HG03196 (cell line): ENCODE results near the gene PPFIA3.
"Not testable (repeated sequence)": the region's sequence is repeated elsewhere in the genome, so short reads cannot be mapped to it uniquely, and the experiment has no call there.

Experiments used
- ATAC-seq: cut with Tn5 transposase; IDR thresholded peaks from one replicate; pipeline ENCODE4 v1.9.1; 2021; ENCODE audit not compliant: unreplicated experiment

Gene PPFIA3

DNA sequence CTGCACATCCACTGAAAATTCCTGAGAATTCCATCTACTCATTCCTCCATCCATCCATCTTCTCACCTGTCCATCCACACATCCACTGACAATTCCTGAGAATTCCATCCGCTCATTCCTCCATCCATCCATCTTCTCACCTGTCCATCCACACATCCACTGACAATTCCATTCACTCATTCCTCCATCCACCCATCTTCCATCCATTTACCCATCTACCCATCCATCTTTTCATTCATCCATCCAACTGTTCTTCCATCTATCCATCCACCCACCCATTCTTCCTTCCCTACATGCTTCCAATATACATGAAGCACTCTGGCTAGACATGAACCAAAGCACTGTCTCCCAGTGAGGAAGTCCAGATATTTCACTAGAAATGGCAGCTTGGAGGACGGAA, 53.9 kb downstream of the PPFIA3 start:
- ATAC-seq, result no peak

- no peak for ATAC-seq
Observed at GRCh38 chr19:49180659-49181058, 61.3 kb downstream of the PPFIA3 start.

DNA sequence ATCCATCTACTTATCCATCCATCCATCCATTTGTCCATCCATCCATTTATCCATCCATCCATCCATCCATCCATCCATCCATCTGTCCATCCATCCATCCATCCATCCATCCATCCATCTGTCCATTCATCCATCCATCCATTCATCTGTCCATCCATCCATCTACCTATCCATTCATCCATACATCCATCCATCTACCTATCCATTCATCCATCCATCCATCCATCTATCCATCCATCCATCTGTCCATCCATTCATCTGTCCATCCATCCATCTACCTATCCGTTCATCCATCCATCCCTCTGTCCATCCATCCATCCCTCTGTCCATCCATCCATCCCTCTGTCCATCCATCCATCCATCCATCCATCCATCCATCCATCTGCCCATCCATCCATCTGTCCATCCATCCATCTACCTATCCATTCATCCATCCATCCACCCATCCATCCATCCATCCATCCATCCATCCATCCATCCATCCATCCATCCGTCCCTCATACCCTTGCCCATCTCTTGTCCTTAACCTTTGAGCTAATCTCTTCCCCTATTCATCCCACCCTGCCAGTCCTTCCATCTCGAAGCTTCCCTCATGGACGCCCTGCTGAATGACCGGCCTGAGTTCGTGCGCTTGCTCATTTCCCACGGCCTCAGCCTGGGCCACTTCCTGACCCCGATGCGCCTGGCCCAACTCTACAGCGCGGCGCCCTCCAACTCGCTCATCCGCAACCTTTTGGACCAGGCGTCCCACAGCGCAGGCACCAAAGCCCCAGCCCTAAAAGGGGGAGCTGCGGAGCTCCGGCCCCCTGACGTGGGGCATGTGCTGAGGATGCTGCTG, 62.9 kb downstream of the PPFIA3 start:
- ATAC-seq, result not testable (repeated sequence)

DNA sequence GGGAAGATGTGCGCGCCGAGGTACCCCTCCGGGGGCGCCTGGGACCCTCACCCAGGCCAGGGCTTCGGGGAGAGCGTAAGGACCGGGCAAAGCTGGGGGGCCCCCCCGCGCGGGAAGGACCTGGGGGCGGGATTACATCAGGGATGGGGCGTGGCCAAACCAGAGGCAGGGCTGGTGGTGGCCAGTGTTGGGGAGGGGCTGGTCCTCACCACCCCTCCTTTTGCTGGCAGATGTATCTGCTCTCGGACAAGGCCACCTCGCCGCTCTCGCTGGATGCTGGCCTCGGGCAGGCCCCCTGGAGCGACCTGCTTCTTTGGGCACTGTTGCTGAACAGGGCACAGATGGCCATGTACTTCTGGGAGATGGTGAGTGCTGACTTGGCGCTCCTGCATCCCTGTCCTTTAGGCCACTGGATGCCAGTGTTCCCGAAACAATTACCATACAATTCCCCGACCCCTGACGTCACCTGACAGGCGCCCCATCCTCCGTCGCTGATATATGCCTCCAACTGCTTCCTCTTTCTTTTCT, 63.6 kb downstream of the PPFIA3 start:
- ATAC-seq, result no peak

DNA sequence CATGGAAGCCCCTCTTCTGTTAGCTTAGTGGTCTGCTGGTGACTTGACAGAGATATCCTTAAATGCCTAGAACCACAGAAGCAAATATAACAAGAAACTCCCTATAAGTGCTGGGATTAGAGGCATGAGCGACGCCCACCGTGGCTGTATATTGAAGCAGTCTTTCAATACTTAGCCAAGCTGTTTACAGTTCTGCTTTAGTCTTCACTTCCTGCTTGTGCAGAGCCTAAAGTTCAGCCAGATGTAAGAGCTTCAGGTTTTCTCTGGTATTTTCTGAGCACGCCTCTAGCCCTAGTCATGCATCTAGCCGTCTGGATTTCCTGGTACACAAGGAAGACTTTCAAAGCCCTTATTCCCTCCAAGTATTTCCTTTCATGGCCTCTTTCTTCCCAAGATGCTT, 66.8 kb downstream of the PPFIA3 start:
- ATAC-seq, result no peak

- no peak for ATAC-seq
Observed at GRCh38 chr19:49188626-49189200, 69.4 kb downstream of the PPFIA3 start.

DNA sequence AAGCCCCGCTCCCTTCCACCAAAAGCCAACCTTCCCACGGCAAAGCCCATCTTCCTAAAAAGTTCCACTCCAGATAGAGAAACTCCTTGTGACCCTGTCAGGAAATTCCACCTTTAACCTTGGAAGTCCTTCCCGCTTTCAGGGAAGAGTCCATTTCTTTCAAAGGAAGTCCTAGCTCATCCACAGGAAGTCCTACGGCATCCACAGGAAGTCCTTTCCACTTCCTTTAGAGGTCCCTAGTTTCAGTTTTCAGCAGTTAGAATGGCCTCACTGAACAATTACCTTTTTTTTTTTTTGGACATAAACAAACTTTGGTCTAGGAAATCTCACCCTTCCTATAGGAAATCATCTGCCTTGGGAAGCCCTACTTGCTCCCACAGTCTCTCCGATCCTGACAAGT, 69.9 kb downstream of the PPFIA3 start:
- no peak for ATAC-seq

DNA sequence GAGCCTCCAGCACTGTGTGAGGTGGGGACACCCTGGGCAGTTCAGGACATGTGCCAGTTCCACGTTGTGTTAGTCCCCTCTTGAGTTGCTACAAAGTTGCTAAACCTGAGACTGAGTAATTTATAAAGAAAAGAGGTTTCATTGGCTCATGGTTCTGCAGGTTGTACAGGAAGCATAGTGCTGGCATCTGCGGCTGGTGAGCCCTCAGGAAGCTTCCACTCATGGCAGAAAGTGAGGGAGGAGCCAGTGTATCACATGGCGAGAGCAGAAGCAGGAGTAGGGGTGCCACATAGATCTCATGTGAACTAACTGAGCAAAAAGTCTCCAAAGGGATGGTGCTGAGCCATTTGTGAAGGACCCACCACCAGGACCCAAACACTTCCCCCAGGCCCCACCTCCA, 71.4 kb downstream of the PPFIA3 start:
- ATAC-seq, result no peak

DNA sequence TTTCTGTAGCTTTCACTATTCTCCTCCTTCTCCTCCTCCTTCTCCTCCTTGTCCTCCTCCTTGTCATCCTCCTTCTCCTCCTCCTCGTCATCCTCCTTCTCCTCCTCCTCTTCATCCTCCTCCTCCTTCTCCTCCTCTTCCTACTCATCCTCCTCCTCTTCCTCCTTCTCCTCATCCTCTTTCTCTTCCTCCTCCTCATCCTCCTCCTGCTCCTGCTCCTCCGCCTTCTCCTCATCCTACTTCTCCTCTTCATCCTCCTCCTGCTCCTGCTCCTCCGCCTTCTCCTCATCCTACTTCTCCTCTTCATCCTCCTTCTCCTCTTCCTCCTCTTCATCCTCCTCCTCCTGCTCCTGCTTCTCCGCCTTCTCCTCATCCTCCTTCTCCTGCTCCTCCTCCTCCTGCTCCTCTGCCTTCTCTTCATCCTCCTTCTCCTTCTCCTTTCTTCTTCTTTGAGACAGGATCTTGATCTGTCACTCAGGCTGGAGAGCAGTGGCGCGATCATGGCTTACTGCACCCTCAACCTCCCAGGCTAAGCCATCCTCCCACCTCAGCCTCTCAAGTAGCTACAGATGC, 74.6 kb downstream of the PPFIA3 start:
- no peak for ATAC-seq

- no peak for ATAC-seq
Observed at GRCh38 chr19:49194408-49194807, 75.1 kb downstream of the PPFIA3 start.

DNA sequence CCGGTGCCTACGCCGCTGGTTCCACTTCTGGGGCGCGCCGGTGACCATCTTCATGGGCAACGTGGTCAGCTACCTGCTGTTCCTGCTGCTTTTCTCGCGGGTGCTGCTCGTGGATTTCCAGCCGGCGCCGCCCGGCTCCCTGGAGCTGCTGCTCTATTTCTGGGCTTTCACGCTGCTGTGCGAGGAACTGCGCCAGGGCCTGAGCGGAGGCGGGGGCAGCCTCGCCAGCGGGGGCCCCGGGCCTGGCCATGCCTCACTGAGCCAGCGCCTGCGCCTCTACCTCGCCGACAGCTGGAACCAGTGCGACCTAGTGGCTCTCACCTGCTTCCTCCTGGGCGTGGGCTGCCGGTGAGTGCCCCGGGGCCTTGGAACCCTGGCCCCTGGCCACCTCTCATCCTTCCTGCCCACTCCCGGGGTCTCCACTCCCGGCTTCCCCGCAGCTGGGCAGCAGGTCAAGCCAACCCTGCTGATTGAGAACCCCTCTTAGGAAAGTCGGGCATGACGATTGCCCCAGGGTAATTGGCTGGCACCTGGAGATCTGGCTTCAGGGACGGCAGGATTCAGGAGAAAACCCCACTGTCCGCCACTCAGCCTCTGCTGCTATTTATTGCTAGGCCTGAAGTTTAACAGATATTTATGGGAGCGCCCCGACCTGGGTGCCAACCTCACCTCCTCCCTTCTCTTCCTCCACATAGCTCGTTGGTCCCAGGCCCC, 77.3 kb downstream of the PPFIA3 start:
- ATAC-seq, result no peak

DNA sequence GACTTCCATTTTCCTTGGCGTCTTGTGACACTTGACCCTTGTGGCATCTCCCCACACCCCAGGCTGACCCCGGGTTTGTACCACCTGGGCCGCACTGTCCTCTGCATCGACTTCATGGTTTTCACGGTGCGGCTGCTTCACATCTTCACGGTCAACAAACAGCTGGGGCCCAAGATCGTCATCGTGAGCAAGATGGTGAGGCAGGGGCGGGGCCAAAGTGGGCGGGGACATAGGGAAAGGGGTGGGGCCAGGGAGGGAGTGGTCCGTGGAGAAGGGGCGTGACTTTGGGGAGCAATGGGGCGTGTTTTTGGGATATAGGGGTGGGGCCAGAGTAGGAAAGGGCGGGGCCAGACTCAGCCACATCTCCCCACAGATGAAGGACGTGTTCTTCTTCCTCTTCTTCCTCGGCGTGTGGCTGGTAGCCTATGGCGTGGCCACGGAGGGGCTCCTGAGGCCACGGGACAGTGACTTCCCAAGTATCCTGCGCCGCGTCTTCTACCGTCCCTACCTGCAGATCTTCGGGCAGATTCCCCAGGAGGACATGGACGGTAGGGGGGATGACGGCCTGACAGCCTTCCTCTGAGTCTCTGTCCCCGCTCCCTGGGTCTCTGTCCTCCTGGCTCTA, 81.0 kb downstream of the PPFIA3 start:
- no peak for ATAC-seq
